BJ (cell line): ENCODE data around the gene POR. TPM values are rescaled to one million over a fixed set of nuclear protein-coding genes. Genes with fewer than 3 reads are reported as not detected.

Experiments
- CTCF ChIA-PET: fragments of 350-600 bp; formaldehyde crosslinking; extraction: SDS; loops from one replicate; lab custom pipeline; 2021; ENCODE audit warnings: antibody characterized with exemption, inconsistent platforms; lab: Yijun Ruan, JAX
- POLR2A ChIA-PET: fragments of 300-600 bp; sonication (Branson Sonifier 250); formaldehyde crosslinking; extraction: SDS; loops from one replicate; lab custom pipeline; 2021; ENCODE audit warnings: antibody characterized with exemption; lab: Charles Lee
- DNase-seq: peaks from one replicate; pipeline ENCODE4 v3.0.0-alpha.2; 2011; ENCODE audit warnings: low read depth
- H3K27me3 ChIP-seq: 2 replicates; pipeline ENCODE4 v1.6.0; 2011; ENCODE audit warnings: low read length; ENCODE audit not compliant: control insufficient read depth, insufficient read depth
- H3K36me3 ChIP-seq: 2 replicates; pipeline ENCODE4 v1.5.1; 2011; ENCODE audit warnings: low read length; ENCODE audit not compliant: control insufficient read depth, insufficient read depth
- H3K4me3 ChIP-seq: 2 replicates; pipeline ENCODE4 v1.5.1; 2011; ENCODE audit warnings: low read depth, mild to moderate bottlenecking, control low read depth, low read length
- polyA plus RNA-seq: library from polyadenylated mRNA; depleted of rRNA; stranded (reverse); fragments of >200 nt; gene quantifications from 2 replicates; pipeline ENCODE4 v1.2.3, GENCODE V29; 2011
- TF ChIP-seq, protein P1 (sequence below): IDR thresholded peaks from 2 replicates; pipeline ENCODE4 v1.5.1; 2011; ENCODE audit warnings: low read depth, mild to moderate bottlenecking, control low read depth, inconsistent platforms, low read length, moderate library complexity; ENCODE audit not compliant: insufficient read depth

POR gene
- polyA plus RNA-seq, 1 experiment: 63.4 TPM

DNA sequence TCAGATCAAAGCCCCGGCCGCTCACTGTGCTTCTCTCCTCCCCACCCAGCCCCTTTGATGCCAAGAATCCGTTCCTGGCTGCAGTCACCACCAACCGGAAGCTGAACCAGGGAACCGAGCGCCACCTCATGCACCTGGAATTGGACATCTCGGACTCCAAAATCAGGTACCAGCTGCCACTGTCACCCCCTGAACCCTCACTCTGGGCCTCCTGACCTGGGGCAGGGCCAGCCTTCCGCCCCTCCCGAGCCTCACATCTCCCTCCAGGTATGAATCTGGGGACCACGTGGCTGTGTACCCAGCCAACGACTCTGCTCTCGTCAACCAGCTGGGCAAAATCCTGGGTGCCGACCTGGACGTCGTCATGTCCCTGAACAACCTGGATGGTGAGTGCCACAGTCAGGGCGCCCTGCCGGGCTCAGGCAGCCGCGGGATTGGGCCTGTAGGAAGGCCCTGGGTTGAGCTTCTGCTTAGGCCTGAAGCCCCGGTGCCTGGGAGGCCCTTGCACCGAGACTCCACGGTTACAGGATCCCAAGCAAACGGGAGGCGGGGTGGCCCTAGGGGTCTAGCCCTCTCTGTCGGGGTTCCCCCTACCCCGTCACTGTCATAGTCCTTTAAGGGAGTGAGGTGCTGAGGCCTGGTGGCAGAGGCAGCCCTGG, 68.6 kb downstream of the POR start:
- Histone ChIP-seq H3K4me3 (no peak overlapping the region), H3K27me3 (no peaks in the 10 kb centered on the region), H3K36me3 (peaks cover 49% of the 10 kb centered on the region)
- ChIA-PET POLR2A (no interaction called here), CTCF (no interaction called here)
- DNase-seq: no peak
- TF ChIP-seq, protein P1, sequence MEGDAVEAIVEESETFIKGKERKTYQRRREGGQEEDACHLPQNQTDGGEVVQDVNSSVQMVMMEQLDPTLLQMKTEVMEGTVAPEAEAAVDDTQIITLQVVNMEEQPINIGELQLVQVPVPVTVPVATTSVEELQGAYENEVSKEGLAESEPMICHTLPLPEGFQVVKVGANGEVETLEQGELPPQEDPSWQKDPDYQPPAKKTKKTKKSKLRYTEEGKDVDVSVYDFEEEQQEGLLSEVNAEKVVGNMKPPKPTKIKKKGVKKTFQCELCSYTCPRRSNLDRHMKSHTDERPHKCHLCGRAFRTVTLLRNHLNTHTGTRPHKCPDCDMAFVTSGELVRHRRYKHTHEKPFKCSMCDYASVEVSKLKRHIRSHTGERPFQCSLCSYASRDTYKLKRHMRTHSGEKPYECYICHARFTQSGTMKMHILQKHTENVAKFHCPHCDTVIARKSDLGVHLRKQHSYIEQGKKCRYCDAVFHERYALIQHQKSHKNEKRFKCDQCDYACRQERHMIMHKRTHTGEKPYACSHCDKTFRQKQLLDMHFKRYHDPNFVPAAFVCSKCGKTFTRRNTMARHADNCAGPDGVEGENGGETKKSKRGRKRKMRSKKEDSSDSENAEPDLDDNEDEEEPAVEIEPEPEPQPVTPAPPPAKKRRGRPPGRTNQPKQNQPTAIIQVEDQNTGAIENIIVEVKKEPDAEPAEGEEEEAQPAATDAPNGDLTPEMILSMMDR: no peak

DNA sequence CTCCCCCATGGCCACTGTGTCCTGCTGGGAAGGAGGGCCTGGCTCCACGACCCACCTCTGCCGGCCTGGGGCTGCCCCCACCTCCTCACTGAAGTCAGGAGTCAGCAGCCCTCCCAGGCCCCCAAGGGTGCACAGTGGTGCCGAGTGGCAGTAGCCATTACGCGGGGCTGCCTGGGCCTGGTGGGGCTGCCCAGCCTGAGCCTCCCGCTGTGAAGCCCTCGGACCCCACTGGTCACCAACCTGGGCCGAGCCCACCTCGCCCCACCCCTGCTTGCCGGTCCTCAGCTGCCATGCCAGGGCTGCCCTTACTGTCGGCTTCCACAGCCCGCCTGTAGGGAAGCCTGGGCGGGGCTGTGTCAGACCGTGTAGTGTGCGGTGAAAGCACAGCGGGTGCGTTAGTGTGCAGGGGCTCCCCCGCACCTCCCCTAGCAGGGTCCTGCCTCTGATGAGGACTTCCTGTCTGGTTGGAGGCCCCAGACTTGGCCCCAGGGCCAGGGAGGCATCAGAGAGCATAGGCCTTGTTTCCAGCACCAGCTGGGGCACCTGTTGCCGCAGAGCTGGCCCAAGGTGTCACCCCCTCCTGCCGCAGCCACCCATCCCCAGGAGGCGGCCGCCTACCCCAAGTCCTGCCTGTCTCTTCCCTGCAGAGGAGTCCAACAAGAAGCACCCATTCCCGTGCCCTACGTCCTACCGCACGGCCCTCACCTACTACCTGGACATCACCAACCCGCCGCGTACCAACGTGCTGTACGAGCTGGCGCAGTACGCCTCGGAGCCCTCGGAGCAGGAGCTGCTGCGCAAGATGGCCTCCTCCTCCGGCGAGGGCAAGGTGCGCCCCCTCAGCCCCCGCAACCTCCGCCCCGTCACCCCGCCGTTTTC, 69.4 kb downstream of the POR start:
- TF ChIP-seq, protein P1: no peak
- ChIA-PET CTCF (interaction anchor here (0.5 kb wide), 1 partner anchor 17 kb away, joined by 3 read pairs; no protein-coding TSS in a partner anchor), POLR2A (no interaction called here)
- DNase-seq: no peak
- no peaks in the 10 kb centered on the region for H3K27me3 ChIP-seq
- H3K36me3 ChIP-seq: peaks cover 49% of the 10 kb centered on the region
- no peak overlapping the region for H3K4me3 ChIP-seq

DNA sequence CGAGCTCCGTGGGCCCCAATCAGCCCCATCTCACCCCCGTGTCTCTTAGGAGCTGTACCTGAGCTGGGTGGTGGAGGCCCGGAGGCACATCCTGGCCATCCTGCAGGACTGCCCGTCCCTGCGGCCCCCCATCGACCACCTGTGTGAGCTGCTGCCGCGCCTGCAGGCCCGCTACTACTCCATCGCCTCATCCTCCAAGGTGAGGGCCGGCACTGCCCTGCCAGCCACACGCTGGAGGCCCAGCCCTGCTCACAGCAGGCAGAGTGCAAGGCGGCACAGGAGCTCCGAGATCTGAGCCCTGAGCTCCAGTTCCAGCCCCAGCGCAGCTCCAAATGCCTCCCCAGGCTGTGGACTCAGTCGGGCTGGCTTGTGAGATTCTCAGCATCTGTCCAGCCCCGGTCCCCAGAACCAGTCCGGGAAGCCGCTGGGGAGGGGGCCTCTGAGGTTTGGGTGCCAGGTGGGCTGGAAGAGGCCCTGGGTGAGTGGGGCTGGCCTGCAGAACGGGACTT, 70.1 kb downstream of the POR start:
- TF ChIP-seq, protein P1: no peak
- Histone ChIP-seq H3K27me3 (no peaks in the 10 kb centered on the region), H3K4me3 (no peak overlapping the region), H3K36me3 (peaks cover 47% of the 10 kb centered on the region)
- DNase-seq: no peak
- CTCF ChIA-PET: interaction anchor here (0.5 kb wide), 1 partner anchor 18 kb away, joined by 3 read pairs; no protein-coding TSS in a partner anchor
- POLR2A ChIA-PET: no interaction called here

DNA sequence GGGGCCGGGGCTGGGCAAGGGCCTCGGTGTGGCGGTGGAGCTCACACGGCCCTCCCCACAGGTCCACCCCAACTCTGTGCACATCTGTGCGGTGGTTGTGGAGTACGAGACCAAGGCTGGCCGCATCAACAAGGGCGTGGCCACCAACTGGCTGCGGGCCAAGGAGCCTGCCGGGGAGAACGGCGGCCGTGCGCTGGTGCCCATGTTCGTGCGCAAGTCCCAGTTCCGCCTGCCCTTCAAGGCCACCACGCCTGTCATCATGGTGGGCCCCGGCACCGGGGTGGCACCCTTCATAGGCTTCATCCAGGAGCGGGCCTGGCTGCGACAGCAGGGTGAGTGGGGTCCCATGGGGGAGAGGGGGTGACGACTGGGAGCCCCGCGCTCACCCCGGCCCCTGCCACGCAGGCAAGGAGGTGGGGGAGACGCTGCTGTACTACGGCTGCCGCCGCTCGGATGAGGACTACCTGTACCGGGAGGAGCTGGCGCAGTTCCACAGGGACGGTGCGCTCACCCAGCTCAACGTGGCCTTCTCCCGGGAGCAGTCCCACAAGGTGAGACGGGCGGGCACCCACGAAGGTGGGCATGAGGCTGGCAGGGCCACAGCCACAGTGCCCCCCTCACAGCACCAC, 70.7 kb downstream of the POR start:
- TF ChIP-seq, protein P1: no peak
- peaks cover 45% of the 10 kb centered on the region for H3K36me3 ChIP-seq
- no peaks in the 10 kb centered on the region for H3K27me3 ChIP-seq
- no peak for DNase-seq
- CTCF ChIA-PET: no interaction called here
- POLR2A ChIA-PET: no interaction called here
- no peak overlapping the region for H3K4me3 ChIP-seq
